Neural progenitor cell (in vitro differentiated cells): Measurements from ENCODE around the gene FLT3LG. TPM values are rescaled to one million over a fixed set of nuclear protein-coding genes. Genes with fewer than 3 reads are reported as not detected.

Experiments
- DNase-seq: peaks from one replicate; pipeline ENCODE4 v3.0.0-alpha.2; 2016; ENCODE audit warnings: low spot score
- H2AFZ ChIP-seq: fragments of 200-600 bp; sonication (generic); replicated peaks from 2 replicates; pipeline ENCODE4 v1.6.1; 2016; ENCODE audit warnings: antibody characterized with exemption
- H3F3A ChIP-seq: fragments of 200-600 bp; sonication (generic); 2 replicates; pipeline ENCODE4 v1.6.1; 2016; ENCODE audit warnings: antibody characterized with exemption, low read depth
- H3K27ac ChIP-seq: fragments of 200-600 bp; sonication (generic); 2 replicates; pipeline ENCODE4 v1.5.1; 2016; ENCODE audit warnings: mild to moderate bottlenecking
- H3K27me3 ChIP-seq: fragments of 200-600 bp; sonication (generic); 2 replicates; pipeline ENCODE4 v1.6.1; 2016; ENCODE audit warnings: mild to moderate bottlenecking, moderate library complexity
- H3K36me3 ChIP-seq: fragments of 200-600 bp; sonication (generic); 2 replicates; pipeline ENCODE4 v1.5.1; 2016
- H3K4me1 ChIP-seq: fragments of 200-600 bp; sonication (generic); 2 replicates; pipeline ENCODE4 v1.6.1; 2016; ENCODE audit warnings: mixed run types
- H3K4me2 ChIP-seq: fragments of 200-600 bp; sonication (generic); 2 replicates; pipeline ENCODE4 v1.6.1; 2016
- H3K4me3 ChIP-seq: fragments of 200-600 bp; sonication (generic); 2 replicates; pipeline ENCODE4 v1.5.1; 2016
- H3K79me2 ChIP-seq: fragments of 200-600 bp; sonication (generic); 2 replicates; pipeline ENCODE4 v1.6.1; 2016; ENCODE audit warnings: low read depth
- H3K9ac ChIP-seq: fragments of 200-600 bp; sonication (generic); 2 replicates; pipeline ENCODE4 v1.6.1; 2016
- H3K9me3 ChIP-seq: fragments of 200-600 bp; sonication (generic); 2 replicates; pipeline ENCODE4 v1.5.1; 2016; ENCODE audit warnings: low read depth
- H4K20me1 ChIP-seq: fragments of 200-600 bp; sonication (generic); 2 replicates; pipeline ENCODE4 v1.6.1; 2016; ENCODE audit warnings: low read depth
- H3K27ac Mint-ChIP-seq: 3 replicates; pipeline ENCODE4 v1.8.0; 2021; ENCODE audit warnings: mixed read lengths
- H3K27me3 Mint-ChIP-seq: 2 replicates; pipeline ENCODE4 v1.8.0; 2022; ENCODE audit warnings: low read depth, mild to moderate bottlenecking, inconsistent platforms, moderate library complexity, mixed read lengths; ENCODE audit not compliant: insufficient read depth
- H3K36me3 Mint-ChIP-seq: 3 replicates; pipeline ENCODE4 v1.8.0; 2021; ENCODE audit warnings: mixed read lengths
- H3K4me1 Mint-ChIP-seq: 3 replicates; pipeline ENCODE4 v1.8.0; 2021; ENCODE audit warnings: mixed read lengths
- H3K4me3 Mint-ChIP-seq: 3 replicates; pipeline ENCODE4 v1.8.0; 2021; ENCODE audit warnings: mild to moderate bottlenecking, moderate library complexity, mixed read lengths
- H3K9me3 Mint-ChIP-seq: 3 replicates; pipeline ENCODE4 v1.8.0; 2020; ENCODE audit warnings: mixed read lengths
- CTCF ChIP-seq: fragments of 200-600 bp; sonication (generic); IDR thresholded peaks from 2 replicates; pipeline ENCODE4 v1.5.1; 2017; ENCODE audit warnings: antibody characterized with exemption, mild to moderate bottlenecking
- EZH2 ChIP-seq: fragments of 200-600 bp; sonication (generic); IDR thresholded peaks from 2 replicates; pipeline ENCODE4 v1.6.1; 2017; ENCODE audit warnings: antibody characterized with exemption, mild to moderate bottlenecking, moderate library complexity
- EZH2phosphoT487 ChIP-seq: fragments of 200-600 bp; sonication (generic); IDR thresholded peaks from 2 replicates; pipeline ENCODE4 v1.6.1; 2017; ENCODE audit warnings: antibody characterized with exemption
- total RNA-seq: library from RNA; depleted of rRNA; stranded (reverse); fragments of >200 nt; gene quantifications from 2 replicates; pipeline ENCODE4 v1.2.3, GENCODE V29; 2015; ENCODE audit warnings: low replicate concordance

FLT3LG gene
- total RNA-seq, 1 donor from 2014 or later, result 0.24 TPM

- peak overlapping the region; percentile 77 for H3K4me2 ChIP-seq
- H3K36me3 ChIP-seq, result no peaks in the 10 kb centered on the region
- H3K79me2 ChIP-seq, result no peaks in the 10 kb centered on the region
- DNase-seq, result no peak
- peaks cover 22% of the 10 kb centered on the region for H3K4me1 Mint-ChIP-seq
- H3K27ac ChIP-seq, result no peak overlapping the region
- peaks cover 71% of the 10 kb centered on the region for H3K27me3 ChIP-seq
- peaks cover 69% of the 10 kb centered on the region for H3K27me3 Mint-ChIP-seq
- H3K36me3 Mint-ChIP-seq, result no peaks in the 10 kb centered on the region
- no peak overlapping the region for H3K9ac ChIP-seq
- H3K4me3 Mint-ChIP-seq, result peak overlapping the region; percentile 80
- H4K20me1 ChIP-seq, result peaks cover 6% of the 10 kb centered on the region
- H3K4me1 ChIP-seq, result peaks cover 8% of the 10 kb centered on the region
- H3K27ac Mint-ChIP-seq, result no peak overlapping the region
- H3K4me3 ChIP-seq, result peak overlapping the region; percentile 43
- H3K9me3 ChIP-seq, result no peaks in the 10 kb centered on the region
- no peak overlapping the region for H2AFZ ChIP-seq
- H3K9me3 Mint-ChIP-seq, result no peaks in the 10 kb centered on the region
- H3F3A ChIP-seq, result peaks cover 46% of the 10 kb centered on the region
- no peak for TF ChIP-seq CTCF
- TF ChIP-seq EZH2phosphoT487, result peak; percentile 34
- peak; percentile 54 for TF ChIP-seq EZH2
Measured at GRCh38 chr19:49440439-49441209, 33.4 kb upstream of the FLT3LG start.

GRCh38 chr19:49441210-49441959 lies 32.6 kb upstream of the FLT3LG start, which contains the start of gene SLC17A7:
TSS of gene SLC17A7 (minus strand) at chr19:49441527. CDS start at chr19:49441379, 148 bp downstream.
- no peaks in the 10 kb centered on the region for H3K36me3 Mint-ChIP-seq
- H3K27ac Mint-ChIP-seq, result no peak within 1 kb of the TSS
- DNase-seq, result peak; percentile 86
- Histone ChIP-seq H3K79me2 (no peaks in the 10 kb centered on the region), H3K27ac (no peak within 1 kb of the TSS), H3K4me3 (peak within 1 kb of the TSS; percentile 43), H3K9ac (no peak within 1 kb of the TSS), H2AFZ (peak within 1 kb of the TSS; percentile 31), H4K20me1 (peaks cover 6% of the 10 kb centered on the region), H3F3A (peaks cover 43% of the 10 kb centered on the region), H3K27me3 (peaks cover 63% of the 10 kb centered on the region), H3K9me3 (no peaks in the 10 kb centered on the region), H3K4me1 (peaks cover 8% of the 10 kb centered on the region), H3K4me2 (peak within 1 kb of the TSS; percentile 77), H3K36me3 (no peaks in the 10 kb centered on the region)
- TF ChIP-seq CTCF (no peak), EZH2 (peak; percentile 5)
- no peaks in the 10 kb centered on the region for H3K9me3 Mint-ChIP-seq
- H3K4me1 Mint-ChIP-seq, result peaks cover 18% of the 10 kb centered on the region
- peak within 1 kb of the TSS; percentile 85 for H3K4me3 Mint-ChIP-seq
- peaks cover 62% of the 10 kb centered on the region for H3K27me3 Mint-ChIP-seq

- H3K4me1 Mint-ChIP-seq, result peaks cover 18% of the 10 kb centered on the region
- no peak overlapping the region for H3K9ac ChIP-seq
- no peaks in the 10 kb centered on the region for H3K9me3 ChIP-seq
- H3K27ac Mint-ChIP-seq, result no peak overlapping the region
- peaks cover 57% of the 10 kb centered on the region for H3K27me3 ChIP-seq
- H3K36me3 ChIP-seq, result no peaks in the 10 kb centered on the region
- H3K27me3 Mint-ChIP-seq, result peaks cover 58% of the 10 kb centered on the region
- no peaks in the 10 kb centered on the region for H3K79me2 ChIP-seq
- H3K4me3 ChIP-seq, result peak overlapping the region; percentile 43
- peak overlapping the region; percentile 31 for H2AFZ ChIP-seq
- H3K36me3 Mint-ChIP-seq, result no peaks in the 10 kb centered on the region
- H4K20me1 ChIP-seq, result peaks cover 6% of the 10 kb centered on the region
- DNase-seq, result no peak
- TF ChIP-seq EZH2phosphoT487, result peak; percentile 44
- no peak for TF ChIP-seq CTCF
- TF ChIP-seq EZH2, result peak; percentile 34
- H3K4me2 ChIP-seq, result peak overlapping the region; percentile 77
- peak overlapping the region; percentile 85 for H3K4me3 Mint-ChIP-seq
- no peak overlapping the region for H3K27ac ChIP-seq
- H3F3A ChIP-seq, result peaks cover 43% of the 10 kb centered on the region
- H3K4me1 ChIP-seq, result peaks cover 8% of the 10 kb centered on the region
- H3K9me3 Mint-ChIP-seq, result no peaks in the 10 kb centered on the region
Measured at GRCh38 chr19:49441960-49442350, 32.1 kb upstream of the FLT3LG start.
